GM18498 (cell line): ENCODE measurements around the gene XPOT.

ENCODE experiments used
- ATAC-seq: cut with Tn5 transposase; IDR thresholded peaks from one replicate; pipeline ENCODE4 v1.9.1; 2021; ENCODE audit warnings: mild to moderate bottlenecking, moderate library complexity; ENCODE audit not compliant: unreplicated experiment

The XPOT gene

GRCh38 chr12:64413884-64414283 is 9.7 kb downstream of the XPOT start:
- no peak for ATAC-seq

GRCh38 chr12:64418209-64418608 is 14.0 kb downstream of the XPOT start:
- no peak for ATAC-seq

GRCh38 chr12:64419696-64420095 is 15.5 kb downstream of the XPOT start:
- ATAC-seq = no peak

GRCh38 chr12:64427988-64428387 is 23.8 kb downstream of the XPOT start:
- ATAC-seq = no peak

- no peak for ATAC-seq
Measured at GRCh38 chr12:64428956-64429355, 24.8 kb downstream of the XPOT start.

- no peak for ATAC-seq
Measured at GRCh38 chr12:64430886-64431285, 26.7 kb downstream of the XPOT start.

- ATAC-seq = no peak
Measured at GRCh38 chr12:64431791-64432190, 27.6 kb downstream of the XPOT start.

GRCh38 chr12:64433915-64434314 is 29.7 kb downstream of the XPOT start:
- ATAC-seq = no peak

GRCh38 chr12:64440100-64440499 is 35.9 kb downstream of the XPOT start:
- ATAC-seq = no peak

- no peak for ATAC-seq
Measured at GRCh38 chr12:64445490-64445889, 41.3 kb downstream of the XPOT start.

GRCh38 chr12:64446295-64446694 is 42.1 kb downstream of the XPOT start:
- ATAC-seq = no peak

- no peak for ATAC-seq
Measured at GRCh38 chr12:64450057-64450640, 46.0 kb downstream of the XPOT start.

GRCh38 chr12:64450711-64451486 is 46.7 kb downstream of the XPOT start:
- no peak for ATAC-seq

GRCh38 chr12:64451687-64452558 is 47.7 kb downstream of the XPOT start, which contains the start of gene TBK1:
TBK1 (plus strand) TSS chr12:64452120; CDS start chr12:64455871, 3,751 bp downstream.
- peak; percentile 88 for ATAC-seq

GRCh38 chr12:64452559-64453329 is 48.6 kb downstream of the XPOT start:
- ATAC-seq = no peak

- no peak for ATAC-seq
Measured at GRCh38 chr12:64455506-64455905, 51.3 kb downstream of the XPOT start.

- ATAC-seq = no peak
Measured at GRCh38 chr12:64456119-64456518, 51.9 kb downstream of the XPOT start.

- no peak for ATAC-seq
Measured at GRCh38 chr12:64457032-64457431, 52.8 kb downstream of the XPOT start.

- ATAC-seq = peak; percentile 69
Measured at GRCh38 chr12:64457466-64457865, 53.3 kb downstream of the XPOT start.

- no peak for ATAC-seq
Measured at GRCh38 chr12:64457923-64458322, 53.7 kb downstream of the XPOT start.

- peak; percentile 41 for ATAC-seq
Measured at GRCh38 chr12:64459394-64459891, 55.3 kb downstream of the XPOT start.
